ENCODE data around the gene ANKRD33B.
A peak's percentile ranks its signal among the peaks of the same experiment; 100 is the strongest.

ANKRD33B gene

DNA sequence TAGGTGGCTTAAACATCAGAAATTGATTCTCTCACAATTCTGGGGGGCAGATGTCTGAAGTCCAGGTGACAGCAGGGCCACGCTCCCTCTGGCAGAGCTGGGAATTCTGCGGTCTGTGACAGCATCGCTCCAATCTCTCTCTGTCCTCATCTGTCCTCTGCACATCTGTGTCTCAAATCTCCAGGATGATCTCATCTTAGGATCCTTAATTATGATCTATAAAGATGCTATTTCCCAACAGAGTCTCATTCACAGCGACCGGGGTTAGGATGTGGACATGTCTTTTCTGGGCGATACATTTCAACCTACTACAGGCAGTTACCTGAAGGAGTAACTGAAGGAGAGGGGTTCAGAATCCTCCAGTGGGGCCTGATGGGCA lies 31.4 kb downstream of the ANKRD33B start:
- peak overlapping the region in 2 of 11 experiments; percentile 10 to 27; a peak in 1 of 22 replicates for H3K27ac ChIP-seq
- H3K27me3 ChIP-seq: no peaks in the 10 kb centered on the region
- H3K9me3 ChIP-seq (replicated peaks in 1 of 11): peaks cover 0 to 39% (median 21%) of the 10 kb centered on the region in 11 experiments; a peak in 18 of 22 replicates
- H3K4me2 ChIP-seq: peak overlapping the region in 6 of 11 experiments; percentile 0 to 57 (median 28); a peak in 8 of 22 replicates
- TF ChIP-seq Cebpa-rat (IDR thresholded peaks at IDR 0.05): no peak
- H3K4me3 ChIP-seq: no peak overlapping the region
- peaks cover 0 to 85% (median 0%) of the 10 kb centered on the region in 11 experiments; a peak in 8 of 22 replicates for H4K20me1 ChIP-seq
- H3K36me3 ChIP-seq: peaks cover 0 to 70% (median 16%) of the 10 kb centered on the region in 11 experiments; a peak in 13 of 22 replicates
- H3K4me1 ChIP-seq: peaks cover 12 to 44% (median 26%) of the 10 kb centered on the region in 10 experiments
- no peak overlapping the region for H3K9ac ChIP-seq

DNA sequence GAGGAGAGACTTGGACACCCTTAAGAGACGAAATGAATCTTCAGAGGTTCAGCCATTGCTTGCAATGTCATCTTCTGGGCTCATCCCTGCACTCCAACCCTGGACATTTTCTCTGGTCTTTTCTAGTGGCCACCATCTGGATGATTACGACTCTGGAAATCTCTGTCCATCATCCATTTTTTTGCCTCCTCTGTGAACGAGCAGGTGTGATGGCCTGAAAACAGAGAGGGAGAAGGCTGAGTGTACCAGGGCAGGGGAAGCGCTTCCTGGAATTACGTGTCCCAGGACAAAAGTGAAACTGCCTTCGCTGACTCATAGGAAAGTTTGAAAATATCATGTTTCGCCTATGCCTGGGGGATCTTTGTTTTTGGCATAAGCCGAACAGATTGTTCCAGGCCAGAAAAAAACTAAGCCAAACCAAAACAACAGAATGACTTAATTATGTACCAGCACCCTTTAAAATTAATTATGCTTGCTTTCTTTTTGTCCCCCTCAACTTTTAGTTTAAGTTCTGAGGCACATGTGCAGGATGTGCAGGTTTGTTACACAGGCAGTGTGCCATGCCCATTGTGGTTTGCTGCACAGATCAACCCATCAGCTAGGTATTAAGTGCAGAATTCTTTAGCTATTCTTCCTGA lies 31.9 kb downstream of the ANKRD33B start:
- no peaks in the 10 kb centered on the region for H3K27me3 ChIP-seq
- peak overlapping the region in 2 of 11 experiments; percentile 10 to 27; a peak in 1 of 22 replicates for H3K27ac ChIP-seq
- peak overlapping the region in 8 of 11 experiments; percentile 0 to 57 (median 36); a peak in 13 of 22 replicates for H3K4me2 ChIP-seq
- H3K4me3 ChIP-seq: no peak overlapping the region
- peaks cover 0 to 85% (median 0%) of the 10 kb centered on the region in 11 experiments; a peak in 8 of 22 replicates for H4K20me1 ChIP-seq
- peaks cover 11 to 44% (median 24%) of the 10 kb centered on the region in 10 experiments for H3K4me1 ChIP-seq
- no peak for TF ChIP-seq Cebpa-rat (IDR thresholded peaks at IDR 0.05)
- peaks cover 0 to 75% (median 16%) of the 10 kb centered on the region in 11 experiments; a peak in 13 of 22 replicates for H3K36me3 ChIP-seq
- peaks cover 0 to 44% (median 21%) of the 10 kb centered on the region in 11 experiments; a peak in 18 of 22 replicates for H3K9me3 ChIP-seq (replicated peaks in 1 of 11)
- H3K9ac ChIP-seq: no peak overlapping the region

DNA sequence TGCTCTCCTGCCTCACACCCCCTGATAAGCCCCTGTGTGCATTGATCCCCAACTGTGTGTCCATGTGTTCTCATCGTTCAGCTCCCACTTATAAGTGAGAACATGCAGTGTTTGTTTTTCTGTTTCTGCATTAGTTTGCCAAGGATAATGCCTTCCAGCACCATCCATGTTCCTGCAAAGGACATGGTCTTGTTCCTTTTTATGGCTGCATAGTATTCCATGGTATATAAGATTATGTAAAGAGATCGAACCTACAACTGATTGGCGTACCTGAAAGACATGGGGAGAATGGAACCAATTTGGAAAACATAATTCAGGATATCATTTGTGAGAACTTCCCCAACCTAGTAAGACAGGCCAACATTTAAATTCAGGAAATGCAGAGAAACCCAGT lies 32.4 kb downstream of the ANKRD33B start:
- Histone ChIP-seq H4K20me1 (peaks cover 0 to 85% (median 3%) of the 10 kb centered on the region in 11 experiments; a peak in 10 of 22 replicates), H3K36me3 (peaks cover 0 to 80% (median 17%) of the 10 kb centered on the region in 11 experiments; a peak in 13 of 22 replicates), H3K4me1 (peaks cover 11 to 44% (median 23%) of the 10 kb centered on the region in 10 experiments), H3K9me3 (replicated peaks in 1 of 11) (peaks cover 0 to 47% (median 21%) of the 10 kb centered on the region in 11 experiments; a peak in 18 of 22 replicates), H3K4me2 (peak overlapping the region in 5 of 11 experiments; percentile 22 to 57 (median 36); a peak in 8 of 22 replicates), H3K27ac (no peak overlapping the region), H3K4me3 (no peak overlapping the region), H3K9ac (no peak overlapping the region), H3K27me3 (no peaks in the 10 kb centered on the region)
- no peak for TF ChIP-seq Cebpa-rat (IDR thresholded peaks at IDR 0.05)

DNA sequence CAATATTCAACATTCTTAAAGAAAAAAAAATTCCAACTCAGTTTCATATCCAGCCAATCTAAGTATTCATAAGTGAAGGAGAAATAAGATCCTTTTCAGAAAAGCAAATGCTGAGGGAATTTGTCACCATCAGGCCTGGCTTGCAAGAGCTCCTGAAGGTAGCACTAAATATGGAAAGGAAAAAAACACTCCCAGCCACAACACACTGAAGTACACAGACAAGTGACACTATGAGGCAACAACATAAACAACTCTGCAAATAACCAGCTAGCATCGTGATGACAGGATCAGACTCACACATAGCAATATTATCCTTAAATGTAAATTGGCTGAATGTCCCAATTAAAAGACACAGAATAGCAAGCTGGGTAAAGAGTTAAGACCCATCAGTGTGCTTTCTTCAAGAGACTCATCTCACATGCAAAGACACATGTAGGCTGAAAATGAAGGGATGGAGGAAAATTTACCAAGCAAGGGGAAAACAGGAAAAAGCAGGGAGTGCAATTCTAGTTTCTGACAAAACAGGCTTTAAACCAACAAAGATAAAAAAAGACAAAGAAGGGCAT lies 33.1 kb downstream of the ANKRD33B start:
- peaks cover 0 to 47% (median 21%) of the 10 kb centered on the region in 11 experiments; a peak in 18 of 22 replicates for H3K9me3 ChIP-seq (replicated peaks in 1 of 11)
- peaks cover 12 to 49% (median 28%) of the 10 kb centered on the region in 10 experiments for H3K4me1 ChIP-seq
- H3K36me3 ChIP-seq: peaks cover 0 to 86% (median 19%) of the 10 kb centered on the region in 11 experiments; a peak in 14 of 22 replicates
- no peak overlapping the region for H3K4me3 ChIP-seq
- TF ChIP-seq Cebpa-rat (IDR thresholded peaks at IDR 0.05): no peak
- no peaks in the 10 kb centered on the region for H3K27me3 ChIP-seq
- peaks cover 0 to 89% (median 10%) of the 10 kb centered on the region in 11 experiments; a peak in 9 of 22 replicates for H4K20me1 ChIP-seq
- no peak overlapping the region for H3K4me2 ChIP-seq
- no peak overlapping the region for H3K9ac ChIP-seq
- no peak overlapping the region for H3K27ac ChIP-seq

DNA sequence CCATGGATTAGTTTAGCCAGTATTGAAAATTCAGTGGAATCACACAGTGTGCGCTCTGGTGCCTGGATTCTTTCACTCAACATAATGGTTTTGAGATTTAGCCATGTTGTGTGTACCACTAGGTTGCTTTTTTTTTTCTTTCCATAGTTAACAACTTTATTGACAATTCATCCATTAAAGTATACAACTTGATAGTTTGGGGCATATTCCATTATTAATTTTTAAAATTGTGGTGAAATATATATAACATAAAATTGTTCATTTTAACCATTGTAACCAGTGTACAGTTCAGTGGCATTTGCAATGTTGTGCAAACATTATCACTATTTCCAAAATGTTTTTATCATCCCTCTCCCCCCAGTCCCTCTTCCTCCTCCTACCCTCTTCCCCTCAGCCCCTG lies 35.2 kb downstream of the ANKRD33B start:
- Histone ChIP-seq H3K9ac (no peak overlapping the region), H3K27ac (no peak overlapping the region), H4K20me1 (peaks cover 0 to 84% (median 12%) of the 10 kb centered on the region in 11 experiments; a peak in 9 of 22 replicates), H3K36me3 (peaks cover 0 to 75% (median 18%) of the 10 kb centered on the region in 11 experiments; a peak in 14 of 22 replicates), H3K27me3 (no peaks in the 10 kb centered on the region), H3K4me2 (no peak overlapping the region), H3K4me3 (no peak overlapping the region), H3K9me3 (replicated peaks in 1 of 11) (peaks cover 0 to 47% (median 21%) of the 10 kb centered on the region in 11 experiments; a peak in 18 of 22 replicates), H3K4me1 (peaks cover 5 to 47% (median 32%) of the 10 kb centered on the region in 10 experiments)
- TF ChIP-seq Cebpa-rat (IDR thresholded peaks at IDR 0.05): no peak

DNA sequence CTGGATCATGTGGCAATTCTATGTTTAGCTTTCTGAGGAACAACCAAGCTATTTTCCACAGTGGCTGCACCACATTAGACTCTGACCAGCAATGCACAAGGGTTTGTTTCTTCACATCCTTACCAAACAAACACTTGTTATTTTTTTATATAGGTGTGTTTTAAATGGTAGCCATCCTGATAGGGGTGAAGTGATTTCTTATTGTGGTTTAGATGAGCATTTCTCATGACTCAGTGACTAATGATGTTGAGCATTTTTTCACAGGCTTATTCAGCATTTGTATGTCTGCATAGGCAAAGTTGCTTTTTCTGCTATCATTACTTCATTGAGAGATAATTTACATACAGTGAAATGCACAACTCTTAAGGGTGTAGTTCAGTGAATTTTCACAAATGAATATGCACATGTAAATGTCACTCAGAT lies 36.0 kb downstream of the ANKRD33B start:
- H4K20me1 ChIP-seq: peaks cover 0 to 79% (median 12%) of the 10 kb centered on the region in 11 experiments; a peak in 9 of 22 replicates
- peaks cover 5 to 49% (median 34%) of the 10 kb centered on the region in 10 experiments for H3K4me1 ChIP-seq
- H3K4me2 ChIP-seq: peak overlapping the region in 1 of 11 experiments; percentile 18; a peak in 1 of 22 replicates
- H3K9ac ChIP-seq: no peak overlapping the region
- H3K9me3 ChIP-seq (replicated peaks in 1 of 11): peaks cover 0 to 45% (median 21%) of the 10 kb centered on the region in 11 experiments; a peak in 18 of 22 replicates
- H3K36me3 ChIP-seq: peaks cover 0 to 71% (median 15%) of the 10 kb centered on the region in 11 experiments; a peak in 14 of 22 replicates
- H3K27me3 ChIP-seq: no peaks in the 10 kb centered on the region
- TF ChIP-seq Cebpa-rat (IDR thresholded peaks at IDR 0.05): no peak
- H3K4me3 ChIP-seq: no peak overlapping the region
- no peak overlapping the region for H3K27ac ChIP-seq

DNA sequence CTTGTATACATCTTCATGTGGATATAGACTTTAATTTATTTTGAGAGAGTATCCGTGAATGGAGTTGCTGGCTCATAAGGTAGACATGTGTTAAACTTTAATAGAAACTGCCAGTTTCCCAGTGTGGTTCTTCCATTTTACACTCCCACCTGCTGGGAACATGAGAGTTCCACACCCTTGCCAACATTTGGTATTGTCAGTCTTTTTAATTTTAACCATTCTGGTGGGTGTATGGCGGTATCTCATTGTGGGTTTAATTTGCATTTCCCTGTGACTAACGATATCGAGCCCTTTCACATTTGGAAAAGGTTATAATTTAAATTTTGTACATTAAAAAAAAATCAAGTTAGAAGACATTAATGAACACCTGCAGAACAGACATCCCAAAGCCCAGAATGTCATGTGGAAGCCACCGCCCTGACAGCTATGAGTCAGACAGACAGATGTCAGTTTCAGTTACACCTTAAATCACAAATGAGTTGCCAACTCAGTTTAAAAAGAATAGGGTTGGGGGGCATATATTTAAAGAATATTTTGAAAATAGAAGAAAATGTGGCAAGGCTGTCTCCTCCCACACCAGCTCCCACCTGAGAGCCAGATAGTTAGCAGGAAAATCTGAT lies 36.9 kb downstream of the ANKRD33B start:
- peaks cover 0 to 67% (median 14%) of the 10 kb centered on the region in 11 experiments; a peak in 14 of 22 replicates for H3K36me3 ChIP-seq
- H3K9ac ChIP-seq: no peak overlapping the region
- H3K9me3 ChIP-seq (replicated peaks in 1 of 11): peaks cover 0 to 40% (median 20%) of the 10 kb centered on the region in 11 experiments; a peak in 18 of 22 replicates
- no peak overlapping the region for H3K4me3 ChIP-seq
- H3K4me2 ChIP-seq: peak overlapping the region in 9 of 11 experiments; percentile 8 to 56 (median 49); a peak in 13 of 22 replicates
- peaks cover 9 to 49% (median 36%) of the 10 kb centered on the region in 10 experiments for H3K4me1 ChIP-seq
- peak overlapping the region in 4 of 11 experiments; percentile 14 to 33 (median 21); a peak in 3 of 22 replicates for H3K27ac ChIP-seq
- no peaks in the 10 kb centered on the region for H3K27me3 ChIP-seq
- no peak for TF ChIP-seq Cebpa-rat (IDR thresholded peaks at IDR 0.05)
- peaks cover 0 to 74% (median 12%) of the 10 kb centered on the region in 11 experiments; a peak in 9 of 22 replicates for H4K20me1 ChIP-seq
